Measurements from ENCODE around the gene ZSWIM1.
A peak's percentile ranks its signal among the peaks of the same experiment; 100 is the strongest.
"Not testable (repeated sequence)": the region's sequence is repeated elsewhere in the genome, so short reads cannot be mapped to it uniquely, and the experiment has no call there.

Gene ZSWIM1

DNA sequence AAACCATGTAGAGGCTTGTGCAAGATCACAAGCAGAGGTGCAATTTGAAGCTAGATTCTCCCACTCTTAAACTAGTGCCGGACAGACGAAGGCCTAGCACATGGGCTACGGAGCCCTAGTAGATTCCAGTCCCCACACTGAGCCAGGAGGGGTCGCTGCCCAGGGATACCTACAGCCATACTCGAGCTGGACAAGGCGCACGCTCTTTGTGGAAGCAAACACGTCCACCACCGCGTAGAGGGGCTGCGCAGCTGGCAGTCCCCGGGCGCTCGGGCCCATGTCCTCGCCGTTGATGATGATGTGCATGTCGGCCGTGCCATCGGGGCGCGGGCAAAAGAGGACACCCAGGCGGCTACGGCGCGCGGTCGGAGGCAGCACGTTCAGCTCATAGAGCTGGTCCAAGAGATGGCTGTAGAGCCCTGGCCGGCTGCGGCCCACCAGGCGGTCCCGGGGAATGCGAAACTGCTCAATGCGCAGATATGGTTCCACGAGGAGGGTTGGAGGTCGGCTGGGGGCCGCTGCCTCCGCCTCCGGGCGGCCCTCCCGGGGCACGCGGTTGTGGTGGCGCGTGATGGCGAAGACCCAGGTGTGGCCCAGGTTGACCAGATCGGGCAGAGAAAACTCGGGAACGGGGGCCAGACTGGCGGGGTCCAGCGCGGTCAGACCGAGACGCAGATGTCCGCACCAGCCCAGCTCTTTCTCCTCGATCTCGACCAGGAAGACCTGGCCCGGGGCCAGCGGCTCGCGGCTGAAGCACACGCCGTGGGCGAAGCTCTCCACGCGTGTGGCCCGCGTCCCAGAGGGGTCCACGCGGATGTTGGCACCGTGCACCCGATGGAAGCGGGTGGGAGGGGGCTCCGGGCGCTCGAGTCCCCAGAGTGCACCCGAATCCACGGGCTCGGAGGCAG lies 9.3 kb downstream of the ZSWIM1 start:
- DNase-seq (ENCODE audit: low read depth), result peak; percentile 73

DNA sequence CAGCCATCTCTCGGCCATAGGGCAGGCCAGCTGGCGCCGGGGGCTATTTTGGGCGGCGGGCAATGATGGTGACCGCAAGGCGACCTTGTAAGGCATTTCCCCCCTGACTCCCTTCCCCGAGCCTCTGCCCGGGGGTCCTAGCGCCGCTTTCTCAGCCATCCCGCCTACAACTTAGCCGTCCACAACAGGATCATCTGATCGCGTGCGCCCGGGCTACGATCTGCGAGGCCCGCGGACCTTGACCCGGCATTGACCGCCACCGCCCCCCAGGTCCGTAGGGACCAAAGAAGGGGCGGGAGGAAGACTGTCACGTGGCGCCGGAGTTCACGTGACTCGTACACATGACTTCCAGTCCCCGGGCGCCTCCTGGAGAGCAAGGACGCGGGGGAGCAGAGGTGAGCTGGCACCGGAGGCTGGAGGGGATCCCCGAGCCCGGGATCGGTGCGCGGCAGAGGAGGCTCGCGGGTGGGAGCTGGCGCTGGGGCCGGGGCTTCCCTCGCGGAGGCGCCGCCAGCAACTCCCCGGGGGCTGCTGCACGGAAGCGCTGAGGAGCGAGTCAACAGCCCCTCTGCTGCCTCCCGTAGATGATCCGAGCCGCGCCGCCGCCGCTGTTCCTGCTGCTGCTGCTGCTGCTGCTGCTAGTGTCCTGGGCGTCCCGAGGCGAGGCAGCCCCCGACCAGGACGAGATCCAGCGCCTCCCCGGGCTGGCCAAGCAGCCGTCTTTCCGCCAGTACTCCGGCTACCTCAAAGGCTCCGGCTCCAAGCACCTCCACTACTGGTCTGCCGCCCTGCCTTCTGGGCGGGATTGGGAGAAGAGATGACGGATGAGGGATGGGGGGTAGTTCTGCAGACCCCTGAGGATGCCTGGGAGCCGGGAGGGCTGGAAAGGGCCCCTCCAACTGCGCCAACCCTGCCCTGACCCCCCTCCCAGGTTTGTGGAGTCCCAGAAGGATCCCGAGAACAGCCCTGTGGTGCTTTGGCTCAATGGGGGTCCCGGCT lies 10.3 kb downstream of the ZSWIM1 start, which contains the start of the genes CTSA and NEURL2:
TSS of gene CTSA (plus strand) at position 351 of the 999 bp plus-strand sequence. CDS start at position 585, 234 bp downstream.
TSS of gene NEURL2 (minus strand) at position 224 of the 999 bp plus-strand sequence. CDS start at position 7, 217 bp downstream.
- DNase-seq (ENCODE audit: low read depth), result peak; percentile 96

- DNase-seq (ENCODE audit: low read depth), result peak; percentile 66
Observed at GRCh38 chr20:45892049-45892825, 11.2 kb downstream of the ZSWIM1 start.

DNA sequence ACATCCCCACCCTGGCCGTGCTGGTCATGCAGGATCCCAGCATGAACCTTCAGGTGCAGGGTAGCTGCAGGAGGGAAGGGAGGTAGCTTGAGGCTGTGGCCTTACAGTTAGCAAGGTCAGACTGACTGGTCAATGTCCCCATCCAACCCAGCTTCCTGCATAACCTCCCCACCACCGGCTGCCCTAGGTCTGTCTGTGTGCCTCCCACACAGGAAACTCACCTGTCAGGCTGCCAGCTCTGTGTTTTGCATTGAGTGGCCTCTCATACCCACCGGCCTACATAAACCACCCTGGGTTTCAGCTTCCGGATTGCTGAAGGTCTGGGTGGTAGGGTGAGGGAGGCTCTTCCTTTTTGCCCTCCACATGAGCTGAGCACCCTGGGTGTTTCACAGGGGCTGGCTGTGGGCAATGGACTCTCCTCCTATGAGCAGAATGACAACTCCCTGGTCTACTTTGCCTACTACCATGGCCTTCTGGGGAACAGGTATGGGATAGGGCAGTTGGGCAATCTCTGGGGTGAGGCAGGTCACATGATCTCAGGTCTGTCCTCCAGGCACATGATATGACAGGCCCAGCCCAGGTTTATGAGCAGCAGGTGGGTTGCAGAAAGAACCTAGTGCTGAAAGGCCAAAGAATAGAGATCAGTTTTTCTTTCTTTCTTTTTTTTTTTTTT lies 11.9 kb downstream of the ZSWIM1 start:
- no peak for DNase-seq (ENCODE audit: low read depth)

DNA sequence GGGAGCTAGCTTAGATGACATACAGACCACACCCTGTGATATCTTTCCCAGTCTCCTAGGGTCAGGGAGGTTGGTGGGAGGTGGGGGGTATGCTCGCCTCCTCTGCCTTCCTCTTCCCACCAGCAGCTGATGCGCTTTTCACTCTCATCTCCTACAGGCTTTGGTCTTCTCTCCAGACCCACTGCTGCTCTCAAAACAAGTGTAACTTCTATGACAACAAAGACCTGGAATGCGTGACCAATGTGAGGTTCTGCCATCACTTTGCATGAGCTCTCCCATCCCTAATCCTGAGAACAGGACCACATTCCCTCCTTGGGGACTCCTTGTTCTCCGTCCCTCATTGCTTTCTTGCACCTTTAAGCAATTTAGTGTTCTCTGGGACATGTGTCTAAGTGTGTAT lies 12.8 kb downstream of the ZSWIM1 start:
- peak; percentile 29 for DNase-seq (ENCODE audit: low read depth)

DNA sequence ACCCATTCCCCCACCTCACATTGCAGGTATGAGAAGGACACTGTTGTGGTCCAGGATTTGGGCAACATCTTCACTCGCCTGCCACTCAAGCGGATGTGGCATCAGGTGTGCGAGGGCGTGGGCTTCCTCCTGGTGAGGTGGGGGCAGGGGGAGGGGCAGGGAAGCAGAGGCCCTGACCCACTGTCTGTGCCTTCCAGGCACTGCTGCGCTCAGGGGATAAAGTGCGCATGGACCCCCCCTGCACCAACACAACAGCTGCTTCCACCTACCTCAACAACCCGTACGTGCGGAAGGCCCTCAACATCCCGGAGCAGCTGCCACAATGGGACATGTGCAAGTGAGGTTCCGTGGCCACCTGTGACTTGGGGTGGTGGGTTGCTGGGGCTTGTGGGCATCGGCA lies 13.8 kb downstream of the ZSWIM1 start:
- DNase-seq (ENCODE audit: low read depth), result no peak

GRCh38 chr20:45896641-45897161 lies 15.7 kb downstream of the ZSWIM1 start:
- DNase-seq (ENCODE audit: low read depth), result no peak

- no peak for DNase-seq (ENCODE audit: low read depth)
Observed at GRCh38 chr20:45897289-45897688, 16.3 kb downstream of the ZSWIM1 start.

GRCh38 chr20:45897692-45898091 lies 16.7 kb downstream of the ZSWIM1 start:
- DNase-seq (ENCODE audit: low read depth), result no peak

DNA sequence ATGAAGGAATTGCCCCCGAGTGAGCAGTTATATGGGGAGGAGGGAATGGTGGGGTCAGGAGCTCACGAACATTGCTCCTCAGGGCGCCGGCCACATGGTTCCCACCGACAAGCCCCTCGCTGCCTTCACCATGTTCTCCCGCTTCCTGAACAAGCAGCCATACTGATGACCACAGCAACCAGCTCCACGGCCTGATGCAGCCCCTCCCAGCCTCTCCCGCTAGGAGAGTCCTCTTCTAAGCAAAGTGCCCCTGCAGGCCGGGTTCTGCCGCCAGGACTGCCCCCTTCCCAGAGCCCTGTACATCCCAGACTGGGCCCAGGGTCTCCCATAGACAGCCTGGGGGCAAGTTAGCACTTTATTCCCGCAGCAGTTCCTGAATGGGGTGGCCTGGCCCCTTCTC lies 17.3 kb downstream of the ZSWIM1 start:
- no peak for DNase-seq (ENCODE audit: low read depth)

- no peak for DNase-seq (ENCODE audit: low read depth)
Observed at GRCh38 chr20:45899046-45899835, 18.2 kb downstream of the ZSWIM1 start.

GRCh38 chr20:45901332-45901731 lies 20.3 kb downstream of the ZSWIM1 start:
- not testable (repeated sequence) for DNase-seq (ENCODE audit: low read depth)

DNA sequence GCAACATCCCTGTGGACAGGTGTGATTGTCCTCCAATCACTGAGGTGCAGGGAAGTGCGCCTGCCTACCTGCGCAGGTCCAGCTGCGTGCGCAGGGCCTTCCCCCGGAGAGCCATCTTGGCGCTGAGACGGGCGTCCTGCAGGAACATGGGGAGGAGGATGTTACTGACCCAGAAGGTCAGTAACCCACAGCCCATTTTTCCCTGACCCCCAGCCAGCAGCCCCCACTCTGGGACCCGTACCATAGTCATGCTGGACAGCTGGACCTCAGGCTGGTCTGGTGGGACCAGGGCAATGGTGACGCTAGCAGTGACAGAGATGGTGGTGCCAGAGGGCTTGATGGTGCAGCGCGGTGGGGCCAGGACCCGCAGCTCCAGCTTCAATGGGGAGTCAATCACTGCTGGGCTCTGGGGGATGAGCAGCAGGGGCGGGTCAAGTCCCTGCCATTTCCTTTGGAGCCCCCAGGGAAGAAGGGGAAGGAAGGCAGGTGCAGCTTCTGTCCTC lies 21.2 kb downstream of the ZSWIM1 start:
- no peak for DNase-seq (ENCODE audit: low read depth)

DNA sequence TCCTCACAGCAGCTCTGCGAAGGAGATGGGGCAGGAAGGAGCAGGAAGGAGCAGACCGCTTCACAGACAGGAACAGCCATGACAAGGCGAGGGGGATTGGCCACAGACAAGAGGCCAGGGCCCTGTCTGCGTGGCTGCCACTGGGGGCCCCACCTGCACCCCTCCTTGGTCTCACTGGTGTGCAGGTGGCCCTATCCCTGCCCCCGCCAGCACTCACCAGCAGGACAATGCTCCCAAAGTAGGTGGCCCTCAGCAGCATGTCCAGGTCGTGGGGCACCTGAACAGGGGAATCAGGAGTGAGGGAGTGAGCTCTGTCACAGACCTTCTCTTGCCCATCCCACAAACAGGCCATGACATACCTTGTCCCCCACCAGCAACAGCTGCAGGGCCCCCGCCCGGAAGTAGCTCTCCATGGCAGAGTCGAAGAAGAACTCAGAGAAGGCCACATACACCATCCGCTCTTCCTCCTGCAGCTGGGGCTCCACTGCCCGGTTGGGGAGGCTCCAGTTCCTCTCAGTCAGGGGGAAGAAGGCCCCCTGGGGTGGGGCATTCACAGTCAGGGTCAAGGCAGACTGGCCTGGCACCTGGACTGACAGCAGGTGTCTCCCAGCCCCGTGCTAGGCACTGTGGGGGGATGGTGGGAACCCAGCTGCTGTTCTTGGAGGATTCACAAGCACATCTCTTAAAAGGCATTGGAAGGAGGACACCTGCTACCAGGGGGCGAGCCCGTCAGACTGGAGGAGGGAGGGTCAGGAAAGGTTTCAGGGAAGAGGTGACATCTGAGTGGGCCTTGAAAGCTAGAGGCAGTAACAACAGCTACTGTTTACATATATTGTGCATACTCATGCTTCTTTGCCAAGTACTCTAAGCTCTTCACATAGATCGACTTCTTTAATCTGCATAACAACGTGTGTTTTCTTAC lies 23.8 kb downstream of the ZSWIM1 start:
- peak; percentile 44 for DNase-seq (ENCODE audit: low read depth)

GRCh38 chr20:45905505-45906079 lies 24.6 kb downstream of the ZSWIM1 start:
- DNase-seq (ENCODE audit: low read depth), result peak; percentile 100

GRCh38 chr20:45907219-45907948 lies 26.4 kb downstream of the ZSWIM1 start:
- no peak for DNase-seq (ENCODE audit: low read depth)

DNA sequence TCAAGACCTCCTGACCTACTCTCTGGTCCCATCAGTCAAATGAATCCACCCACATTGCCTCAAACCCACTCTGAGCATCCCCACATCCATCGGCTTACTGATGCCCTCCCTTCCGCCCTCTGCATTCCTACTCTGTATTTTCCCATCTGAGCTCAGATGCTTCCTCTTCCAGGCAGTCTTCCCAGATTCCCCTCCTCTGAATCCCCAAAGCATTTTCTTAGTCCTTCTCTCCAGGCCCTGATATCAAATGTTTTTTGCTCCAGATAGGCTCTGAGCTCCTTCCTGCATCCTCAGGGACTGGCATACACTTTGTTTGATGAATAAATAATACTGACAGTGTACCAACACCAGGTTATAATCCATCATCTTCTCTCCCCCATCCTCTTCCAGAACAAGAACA lies 27.1 kb downstream of the ZSWIM1 start:
- DNase-seq (ENCODE audit: low read depth), result no peak
